Esophagus muscularis mucosa (tissue), 4 donors: ENCODE measurements around the gene LAMTOR1. TPM values are rescaled to one million over a fixed set of nuclear protein-coding genes. Genes with fewer than 3 reads are reported as not detected.

Experiments
- DNase-seq: peaks from one replicate; pipeline ENCODE4 v3.0.0-alpha.2; 2017; ENCODE audit errors: extremely low spot score
- H3K27ac ChIP-seq, 4 donors: fragments of 200-600 bp; sonication (generic); replicated peaks in 1 of 4; 1 replicate in 3 of 4; 2 replicates in 1 of 4; pipeline ENCODE4 v1.5.1; 2016 to 2019; ENCODE audit warnings: mild to moderate bottlenecking in 1 of 4
- H3K27me3 ChIP-seq, 4 donors: fragments of 200-600 bp; sonication (generic); one replicate each; pipeline versions ENCODE4 v1.5.1 to v1.6.0; 2016 to 2019
- H3K36me3 ChIP-seq, 4 donors: fragments of 200-600 bp; sonication (generic); one replicate each; pipeline ENCODE4 v1.5.1; 2016 to 2019
- H3K4me1 ChIP-seq, 4 donors: fragments of 200-600 bp; sonication (generic); one replicate each; pipeline ENCODE4 v1.5.1; 2016 to 2019
- H3K4me3 ChIP-seq, 4 donors: fragments of 200-600 bp; sonication (generic); 1 replicate in 2 of 4; 2 replicates in 2 of 4; pipeline ENCODE4 v1.5.1; 2016 to 2019; ENCODE audit warnings: mild to moderate bottlenecking in 4 of 4, moderate library complexity in 1 of 4
- H3K9me3 ChIP-seq, 4 donors: fragments of 200-600 bp; sonication (generic); 1 replicate in 3 of 4; 2 replicates in 1 of 4; pipeline ENCODE4 v1.5.1; 2016 to 2019
- EP300 ChIP-seq: sonication (generic); formaldehyde crosslinking; IDR thresholded peaks from one replicate; pipeline ENCODE4 v1.6.1; 2017; ENCODE audit warnings: antibody characterized with exemption
- POLR2A ChIP-seq: fragments of 450-650 bp; IDR thresholded peaks from one replicate; pipeline ENCODE4 v1.6.1; 2017; ENCODE audit warnings: antibody characterized with exemption, moderate library complexity, mild to moderate bottlenecking, low read depth
- POLR2AphosphoS5 ChIP-seq, 2 donors: sonication (generic); formaldehyde crosslinking; IDR thresholded peaks; one replicate each; pipeline ENCODE4 v1.6.1; 2017; ENCODE audit warnings: antibody characterized with exemption in 2 of 2
- WGBS: methylation state at CpG from one replicate; pipeline ENCODE4 v1.1.5; 2018; 5-methylcytosine and 5-hydroxymethylcytosine counted together
- intact Hi-C: fragments of 100-400 bp; cut with DNase I; formaldehyde crosslinking; loops from one replicate; pipeline ENCODE4 v1.15.1; 2023
- total RNA-seq, 4 donors: library from RNA; depleted of rRNA; stranded (reverse); fragments of >200 nt; gene quantifications; one replicate each; pipeline versions ENCODE4 v1.1.0 to v1.2.1, GENCODE V29; 2016
- TF ChIP-seq, protein P1 (sequence below), 3 experiments: fragments of 200-600 bp in 2 of 3; fragments of 450-650 bp in 1 of 3; sonication (generic) in 2 of 3; IDR thresholded peaks; one replicate each; pipeline ENCODE4 v1.5.1; 2017 to 2019; ENCODE audit warnings: antibody characterized with exemption in 3 of 3, mild to moderate bottlenecking in 2 of 3, moderate library complexity in 1 of 3

LAMTOR1 gene
- total RNA-seq, 4 donors from 2014 or later = 86.8 to 103 (median 98.0) TPM

DNA sequence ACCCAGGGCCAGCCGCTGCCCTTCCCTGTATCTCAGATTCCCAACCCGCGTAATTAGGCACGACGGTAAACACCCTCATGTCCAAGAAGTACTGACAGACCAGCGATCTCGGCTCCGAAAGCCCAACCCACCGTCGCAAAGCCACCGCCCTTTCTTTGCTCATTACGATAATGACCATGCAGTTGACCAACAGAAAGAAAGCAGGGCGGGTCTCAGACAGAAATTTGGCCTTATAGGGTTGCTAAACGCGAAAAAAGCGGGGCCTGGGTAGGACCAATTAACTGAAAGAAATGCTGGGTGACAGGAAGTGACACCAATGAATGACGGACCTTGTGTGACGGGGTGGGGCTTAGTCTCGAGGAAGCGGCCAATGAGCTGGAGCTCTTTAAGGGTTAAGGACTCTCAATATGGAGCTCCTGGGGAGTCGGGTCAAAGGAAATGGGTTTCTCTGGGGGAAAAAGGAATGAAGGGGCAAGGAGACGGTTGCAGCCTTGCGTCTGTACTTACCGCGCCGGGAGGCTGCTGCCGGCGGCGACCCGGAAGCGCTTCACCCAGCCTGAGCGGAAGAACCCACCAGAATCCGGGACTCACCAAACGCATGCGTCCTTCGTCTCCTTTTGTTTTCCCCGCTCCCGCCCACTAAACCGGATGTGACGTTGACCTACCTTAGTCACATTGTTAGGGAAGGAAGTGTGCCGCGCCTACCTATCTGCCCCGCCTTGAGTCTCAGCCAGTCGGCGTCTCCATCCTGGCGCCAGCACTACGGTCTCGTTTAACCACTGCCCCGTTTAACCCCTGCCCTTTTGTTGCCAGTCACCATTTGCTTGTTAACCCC lies 9.3 kb upstream of the LAMTOR1 start, which contains the start of gene ANAPC15:
TSS of gene ANAPC15 (minus strand) at position 553 of the 835 bp plus-strand sequence. CDS start 1,419 bp downstream, outside the sequence.
- Histone ChIP-seq H3K9me3 (no peaks in the 10 kb centered on the region), H3K27me3 (no peaks in the 10 kb centered on the region), H3K36me3 (peaks cover 0 to 28% (median 20%) of the 10 kb centered on the region in 4 donors), H3K4me3 (peak within 1 kb of the TSS; percentile 64 to 71 (median 68)), H3K4me1 (peaks cover 15 to 17% (median 16%) of the 10 kb centered on the region in 4 donors), H3K27ac (peak within 1 kb of the TSS; percentile 89 to 97 (median 93))
- under 1% methylated on average over 42 of the region's 49 CpGs for WGBS
- peak; percentile 100 for DNase-seq
- intact Hi-C loops = no loop called here
- TF ChIP-seq POLR2AphosphoS5 (IDR thresholded peaks at IDR 0.05) (peak; percentile 98 to 99), EP300 (no peak), POLR2A (peak; percentile 78)
- TF ChIP-seq, protein P1, sequence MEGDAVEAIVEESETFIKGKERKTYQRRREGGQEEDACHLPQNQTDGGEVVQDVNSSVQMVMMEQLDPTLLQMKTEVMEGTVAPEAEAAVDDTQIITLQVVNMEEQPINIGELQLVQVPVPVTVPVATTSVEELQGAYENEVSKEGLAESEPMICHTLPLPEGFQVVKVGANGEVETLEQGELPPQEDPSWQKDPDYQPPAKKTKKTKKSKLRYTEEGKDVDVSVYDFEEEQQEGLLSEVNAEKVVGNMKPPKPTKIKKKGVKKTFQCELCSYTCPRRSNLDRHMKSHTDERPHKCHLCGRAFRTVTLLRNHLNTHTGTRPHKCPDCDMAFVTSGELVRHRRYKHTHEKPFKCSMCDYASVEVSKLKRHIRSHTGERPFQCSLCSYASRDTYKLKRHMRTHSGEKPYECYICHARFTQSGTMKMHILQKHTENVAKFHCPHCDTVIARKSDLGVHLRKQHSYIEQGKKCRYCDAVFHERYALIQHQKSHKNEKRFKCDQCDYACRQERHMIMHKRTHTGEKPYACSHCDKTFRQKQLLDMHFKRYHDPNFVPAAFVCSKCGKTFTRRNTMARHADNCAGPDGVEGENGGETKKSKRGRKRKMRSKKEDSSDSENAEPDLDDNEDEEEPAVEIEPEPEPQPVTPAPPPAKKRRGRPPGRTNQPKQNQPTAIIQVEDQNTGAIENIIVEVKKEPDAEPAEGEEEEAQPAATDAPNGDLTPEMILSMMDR (IDR thresholded peaks at IDR 0.05) = peak in 1 of 3 experiments; percentile 14

DNA sequence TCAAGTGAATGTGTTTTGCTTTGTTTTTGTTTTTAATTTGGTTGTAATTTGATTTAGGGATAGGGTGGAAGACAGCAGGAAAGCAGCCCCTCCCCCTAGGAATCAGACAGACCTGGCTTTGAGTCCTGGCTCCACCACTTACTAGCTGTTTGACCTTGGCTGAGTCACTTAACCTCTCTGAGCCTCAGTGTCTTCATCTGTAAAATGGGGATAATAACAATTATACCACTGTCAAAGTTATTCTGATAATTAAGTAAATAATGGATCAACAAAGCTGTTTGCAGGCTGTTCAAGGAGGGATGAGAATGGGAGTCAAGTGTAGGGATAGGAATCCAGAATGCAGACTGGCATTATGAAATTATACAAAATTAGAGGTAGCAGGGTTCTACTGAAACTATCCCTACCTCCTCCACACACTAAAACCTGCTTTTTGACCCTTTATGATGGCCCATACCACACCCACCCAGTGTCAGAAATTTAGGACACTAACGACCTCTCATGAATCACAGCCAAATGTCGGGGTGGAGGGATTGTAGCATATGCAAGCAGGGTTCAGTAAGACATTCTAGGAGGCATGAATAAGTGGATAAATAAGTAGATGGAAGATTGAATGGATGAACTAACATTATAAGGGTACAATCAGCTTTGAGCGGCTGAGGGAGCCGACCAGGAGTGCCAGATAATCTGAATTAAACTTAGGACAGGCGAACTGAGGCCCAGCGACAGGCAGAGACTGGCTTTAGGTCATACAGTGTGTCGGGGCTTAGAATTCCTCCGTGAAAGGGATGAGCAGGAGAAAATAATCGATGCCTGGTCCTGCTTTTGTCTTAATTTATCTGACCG lies 8.4 kb upstream of the LAMTOR1 start:
- no peak for DNase-seq
- under 1% methylated on average over 9 of the region's 10 CpGs for WGBS
- intact Hi-C loops = no loop called here
- H3K4me3 ChIP-seq = peak overlapping the region; percentile 64 to 71 (median 68)
- no peaks in the 10 kb centered on the region for H3K27me3 ChIP-seq
- H3K4me1 ChIP-seq = peaks cover 15 to 17% (median 16%) of the 10 kb centered on the region in 4 donors
- H3K36me3 ChIP-seq = peaks cover 0 to 33% (median 21%) of the 10 kb centered on the region in 4 donors
- TF ChIP-seq, protein P1 (IDR thresholded peaks at IDR 0.05) = no peak
- no peak for TF ChIP-seq EP300
- peak overlapping the region; percentile 89 to 97 (median 93) for H3K27ac ChIP-seq
- no peaks in the 10 kb centered on the region for H3K9me3 ChIP-seq

DNA sequence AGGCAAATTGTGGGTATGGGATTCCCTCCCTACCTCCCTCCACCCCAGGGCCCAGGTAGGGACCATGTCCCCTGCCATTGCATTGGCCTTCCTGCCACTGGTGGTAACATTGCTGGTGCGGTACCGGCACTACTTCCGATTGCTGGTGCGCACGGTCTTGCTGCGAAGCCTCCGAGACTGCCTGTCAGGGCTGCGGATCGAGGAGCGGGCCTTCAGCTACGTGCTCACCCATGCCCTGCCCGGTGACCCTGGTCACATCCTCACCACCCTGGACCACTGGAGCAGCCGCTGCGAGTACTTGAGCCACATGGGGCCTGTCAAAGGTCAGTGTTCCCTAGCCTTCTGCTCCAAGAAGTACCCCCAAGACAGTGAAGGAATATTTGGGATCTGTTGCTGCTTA lies 2.8 kb upstream of the LAMTOR1 start, which contains the start of gene TOMT:
TSS of gene TOMT (plus strand) at position 37 of the 400 bp plus-strand sequence. CDS start at position 65, 28 bp downstream.
- H3K9me3 ChIP-seq = no peaks in the 10 kb centered on the region
- no peak within 1 kb of the TSS for H3K27ac ChIP-seq
- H3K27me3 ChIP-seq = no peaks in the 10 kb centered on the region
- 98% methylated on average over 9 of the region's 14 CpGs for WGBS
- intact Hi-C loops = no loop called here
- H3K36me3 ChIP-seq = peaks cover 0 to 33% (median 21%) of the 10 kb centered on the region in 4 donors
- DNase-seq = no peak
- peaks cover 19 to 27% (median 24%) of the 10 kb centered on the region in 4 donors for H3K4me1 ChIP-seq
- no peak within 1 kb of the TSS for H3K4me3 ChIP-seq
- TF ChIP-seq, protein P1 (IDR thresholded peaks at IDR 0.05) = no peak
- no peak for TF ChIP-seq POLR2A
- no peak for TF ChIP-seq EP300
- no peak for TF ChIP-seq POLR2AphosphoS5 (IDR thresholded peaks at IDR 0.05)

DNA sequence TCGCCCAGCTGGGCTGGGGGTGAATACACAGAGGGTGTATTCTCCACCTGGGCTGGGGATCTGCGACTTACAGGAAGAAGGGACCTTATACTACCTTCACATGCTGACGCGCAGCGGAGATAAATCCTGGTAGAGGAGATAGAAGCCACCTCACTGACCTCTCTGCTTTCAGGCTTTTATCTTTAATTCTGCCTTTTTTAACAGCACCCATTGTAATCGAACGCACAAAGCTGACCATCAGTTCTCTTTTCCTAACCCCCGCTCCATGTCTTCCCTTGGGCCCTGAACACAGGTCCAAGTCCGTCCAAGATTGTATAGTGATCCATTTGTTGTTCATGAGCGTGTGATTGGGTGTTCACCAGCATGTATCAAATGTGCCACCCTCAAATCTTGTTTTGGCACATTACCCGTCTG lies 664 bp upstream of the LAMTOR1 start:
- Histone ChIP-seq H3K36me3 (peaks cover 4 to 33% (median 21%) of the 10 kb centered on the region in 4 donors), H3K4me3 (peak overlapping the region; percentile 68 to 77 (median 76)), H3K27me3 (no peaks in the 10 kb centered on the region), H3K4me1 (peaks cover 35 to 48% (median 39%) of the 10 kb centered on the region in 4 donors), H3K9me3 (no peaks in the 10 kb centered on the region), H3K27ac (peak overlapping the region; percentile 90 to 93 (median 90))
- DNase-seq = no peak
- 83% methylated on average over 11 of the region's 11 CpGs for WGBS
- intact Hi-C loops = no loop called here
- TF ChIP-seq, protein P1 (IDR thresholded peaks at IDR 0.05) = peak in 1 of 3 experiments; percentile 0
- TF ChIP-seq POLR2AphosphoS5 (IDR thresholded peaks at IDR 0.05) (no peak), EP300 (no peak), POLR2A (no peak)
